GM19035 (cell line): ENCODE data around the gene PDC.

Experiments
- ATAC-seq: cut with Tn5 transposase; IDR thresholded peaks from one replicate; pipeline ENCODE4 v1.9.1; 2021; ENCODE audit not compliant: unreplicated experiment

PDC gene

GRCh38 chr1:186461014-186461413 is at the start of gene PDC:
PDC (minus strand) TSS chr1:186461114; CDS start chr1:186449459, 11,655 bp downstream.
- ATAC-seq, result no peak

GRCh38 chr1:186503190-186503589 is 42.3 kb upstream of the PDC start:
- ATAC-seq, result no peak

GRCh38 chr1:186502087-186502486 is 41.2 kb upstream of the PDC start:
- no peak for ATAC-seq

- no peak for ATAC-seq
Observed at GRCh38 chr1:186500804-186501203, 39.9 kb upstream of the PDC start.

GRCh38 chr1:186499571-186499970 is 38.7 kb upstream of the PDC start:
- no peak for ATAC-seq

- ATAC-seq, result no peak
Observed at GRCh38 chr1:186498695-186499389, 37.9 kb upstream of the PDC start.

- ATAC-seq, result no peak
Observed at GRCh38 chr1:186498071-186498470, 37.2 kb upstream of the PDC start.

GRCh38 chr1:186497651-186498050 is 36.7 kb upstream of the PDC start:
- no peak for ATAC-seq

- ATAC-seq, result no peak
Observed at GRCh38 chr1:186496171-186496851, 35.4 kb upstream of the PDC start.

GRCh38 chr1:186494832-186495271 is 33.9 kb upstream of the PDC start:
- peak; percentile 43 for ATAC-seq

GRCh38 chr1:186492531-186493291 is 31.8 kb upstream of the PDC start:
- no peak for ATAC-seq

- no peak for ATAC-seq
Observed at GRCh38 chr1:186491336-186491735, 30.4 kb upstream of the PDC start.

GRCh38 chr1:186487163-186487562 is 26.2 kb upstream of the PDC start:
- no peak for ATAC-seq

GRCh38 chr1:186486061-186486460 is 25.1 kb upstream of the PDC start:
- ATAC-seq, result no peak

- no peak for ATAC-seq
Observed at GRCh38 chr1:186483561-186483960, 22.6 kb upstream of the PDC start.

GRCh38 chr1:186482661-186483255 is 21.8 kb upstream of the PDC start:
- ATAC-seq, result peak; percentile 68

- no peak for ATAC-seq
Observed at GRCh38 chr1:186481303-186481888, 20.5 kb upstream of the PDC start.

- ATAC-seq, result no peak
Observed at GRCh38 chr1:186479162-186479561, 18.2 kb upstream of the PDC start.

- no peak for ATAC-seq
Observed at GRCh38 chr1:186476264-186477040, 15.5 kb upstream of the PDC start.

GRCh38 chr1:186474208-186474607 is 13.3 kb upstream of the PDC start:
- ATAC-seq, result no peak
